ENCODE measurements around the gene CCDC78. TPM values are rescaled to one million over a fixed set of nuclear protein-coding genes. Genes with fewer than 3 reads are reported as not detected.

The CCDC78 gene
- total RNA-seq, 1 experiment from 2014 or later, result 20.2 TPM

DNA sequence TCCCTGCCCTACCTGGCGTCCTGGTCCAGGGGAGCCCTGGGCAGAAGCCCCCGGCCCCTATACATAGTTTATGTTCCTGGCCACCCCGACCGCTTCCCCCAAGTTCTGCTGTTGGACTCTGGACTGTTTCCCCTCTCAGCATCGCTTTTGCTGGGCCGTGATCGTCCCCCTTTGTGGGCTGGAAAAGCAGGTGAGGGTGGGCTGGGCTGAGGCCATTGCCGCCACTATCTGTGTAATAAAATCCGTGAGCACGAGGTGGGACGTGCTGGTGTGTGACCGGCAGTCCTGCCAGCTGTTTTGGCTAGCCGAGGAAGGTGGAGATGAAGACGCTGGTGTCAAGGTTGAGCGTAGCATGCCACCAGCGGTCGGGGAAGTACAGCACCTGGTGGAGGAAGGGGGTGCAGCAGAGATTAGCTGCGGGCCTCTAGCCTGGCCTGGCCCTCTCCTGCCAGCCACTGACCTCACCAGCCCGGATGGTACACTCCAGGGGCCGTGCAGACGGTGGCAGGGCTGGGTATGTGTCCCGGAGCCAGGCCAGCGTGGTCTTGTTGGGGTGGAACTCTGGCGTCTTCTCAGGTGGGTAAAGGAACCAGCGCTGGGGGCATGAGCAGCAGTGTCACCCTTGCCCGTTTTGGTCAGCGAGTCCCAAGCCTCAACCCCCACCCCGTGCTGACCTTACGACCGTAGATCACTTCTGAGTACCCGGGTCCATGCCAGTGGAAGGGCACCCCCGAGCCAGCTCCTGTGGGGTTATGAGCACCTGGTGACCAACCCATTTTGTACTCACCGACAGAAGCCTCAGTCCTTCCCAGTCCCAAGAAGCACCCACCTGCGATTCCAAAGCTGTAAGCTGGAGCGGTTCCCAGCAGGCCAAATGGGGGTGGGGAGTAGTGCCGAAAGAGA, 43.5 kb downstream of the CCDC78 start (continued):
- TF ChIP-seq ZNF532 (CRISPR knock-in tag; IDR thresholded peaks at IDR 0.05; ENCODE audit: borderline replicate concordance) (no peak), HMGA2 (CRISPR knock-in tag; IDR thresholded peaks at IDR 0.05) (no peak; the same call in 1 of the 2 replicates), CREB1 (CRISPR knock-in tag; IDR thresholded peaks at IDR 0.05) (no peak), OVOL2 (CRISPR knock-in tag; IDR thresholded peaks at IDR 0.05; ENCODE audit: borderline replicate concordance) (no peak), PRDM15 (CRISPR knock-in tag; IDR thresholded peaks at IDR 0.05) (0 out of 2 replicates have a peak, but pooled peaks have one; percentile 13), NR2C2 (CRISPR knock-in tag; IDR thresholded peaks at IDR 0.05) (no peak), GABPB1 (CRISPR knock-in tag; IDR thresholded peaks at IDR 0.05) (no peak), GTF2I (CRISPR knock-in tag; conservative IDR thresholded peaks at IDR 0.05) (no peak), NFATC4 (CRISPR knock-in tag; IDR thresholded peaks at IDR 0.05) (0 out of 2 replicates have a peak, but pooled peaks have one; percentile 58), ESRRA (CRISPR knock-in tag; IDR thresholded peaks at IDR 0.05; ENCODE audit: borderline replicate concordance) (0 out of 2 replicates have a peak, but pooled peaks have one; percentile 14), IRF2 (CRISPR knock-in tag; IDR thresholded peaks at IDR 0.05; ENCODE audit: borderline replicate concordance, low read depth) (no peak)
- TF ChIP-seq, protein P1, sequence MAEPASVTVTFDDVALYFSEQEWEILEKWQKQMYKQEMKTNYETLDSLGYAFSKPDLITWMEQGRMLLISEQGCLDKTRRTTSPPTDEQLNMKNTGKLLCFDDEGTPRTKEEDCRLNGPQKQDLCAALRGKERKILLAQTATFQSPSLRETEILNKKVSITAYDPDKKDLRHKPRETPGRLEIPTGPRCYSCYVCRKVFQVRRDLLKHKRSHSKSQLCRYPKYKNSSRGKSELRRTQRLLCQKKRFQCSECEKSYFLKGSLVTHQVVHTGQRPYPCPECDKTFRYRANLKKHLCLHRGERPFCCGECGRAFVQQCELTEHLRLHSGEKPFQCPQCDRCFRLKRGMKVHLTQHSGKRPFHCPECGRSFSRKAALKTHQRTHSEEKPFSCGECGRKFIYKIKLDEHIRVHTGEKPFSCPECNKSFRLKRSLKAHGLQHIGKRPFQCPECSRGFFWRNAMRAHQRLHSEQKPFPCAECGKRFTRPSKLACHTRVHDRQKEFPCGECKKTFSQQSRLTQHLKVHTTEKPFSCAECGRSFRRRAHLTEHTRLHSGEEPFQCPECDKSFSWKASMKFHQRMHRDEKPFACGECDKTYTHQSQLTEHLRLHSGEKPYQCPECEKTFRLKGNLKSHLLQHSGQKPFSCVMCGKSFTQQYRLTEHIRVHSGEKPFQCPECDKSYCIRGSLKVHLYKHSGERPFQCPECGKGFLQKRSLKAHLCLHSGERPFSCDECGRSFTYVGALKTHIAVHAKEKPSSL (CRISPR knock-in tag; conservative IDR thresholded peaks at IDR 0.05), result no peak
- TF ChIP-seq, protein P2, sequence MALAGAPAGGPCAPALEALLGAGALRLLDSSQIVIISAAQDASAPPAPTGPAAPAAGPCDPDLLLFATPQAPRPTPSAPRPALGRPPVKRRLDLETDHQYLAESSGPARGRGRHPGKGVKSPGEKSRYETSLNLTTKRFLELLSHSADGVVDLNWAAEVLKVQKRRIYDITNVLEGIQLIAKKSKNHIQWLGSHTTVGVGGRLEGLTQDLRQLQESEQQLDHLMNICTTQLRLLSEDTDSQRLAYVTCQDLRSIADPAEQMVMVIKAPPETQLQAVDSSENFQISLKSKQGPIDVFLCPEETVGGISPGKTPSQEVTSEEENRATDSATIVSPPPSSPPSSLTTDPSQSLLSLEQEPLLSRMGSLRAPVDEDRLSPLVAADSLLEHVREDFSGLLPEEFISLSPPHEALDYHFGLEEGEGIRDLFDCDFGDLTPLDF (CRISPR knock-in tag; IDR thresholded peaks at IDR 0.05), result 0 out of 2 replicates have a peak, but pooled peaks have one; percentile 34
- TF ChIP-seq, protein P3, sequence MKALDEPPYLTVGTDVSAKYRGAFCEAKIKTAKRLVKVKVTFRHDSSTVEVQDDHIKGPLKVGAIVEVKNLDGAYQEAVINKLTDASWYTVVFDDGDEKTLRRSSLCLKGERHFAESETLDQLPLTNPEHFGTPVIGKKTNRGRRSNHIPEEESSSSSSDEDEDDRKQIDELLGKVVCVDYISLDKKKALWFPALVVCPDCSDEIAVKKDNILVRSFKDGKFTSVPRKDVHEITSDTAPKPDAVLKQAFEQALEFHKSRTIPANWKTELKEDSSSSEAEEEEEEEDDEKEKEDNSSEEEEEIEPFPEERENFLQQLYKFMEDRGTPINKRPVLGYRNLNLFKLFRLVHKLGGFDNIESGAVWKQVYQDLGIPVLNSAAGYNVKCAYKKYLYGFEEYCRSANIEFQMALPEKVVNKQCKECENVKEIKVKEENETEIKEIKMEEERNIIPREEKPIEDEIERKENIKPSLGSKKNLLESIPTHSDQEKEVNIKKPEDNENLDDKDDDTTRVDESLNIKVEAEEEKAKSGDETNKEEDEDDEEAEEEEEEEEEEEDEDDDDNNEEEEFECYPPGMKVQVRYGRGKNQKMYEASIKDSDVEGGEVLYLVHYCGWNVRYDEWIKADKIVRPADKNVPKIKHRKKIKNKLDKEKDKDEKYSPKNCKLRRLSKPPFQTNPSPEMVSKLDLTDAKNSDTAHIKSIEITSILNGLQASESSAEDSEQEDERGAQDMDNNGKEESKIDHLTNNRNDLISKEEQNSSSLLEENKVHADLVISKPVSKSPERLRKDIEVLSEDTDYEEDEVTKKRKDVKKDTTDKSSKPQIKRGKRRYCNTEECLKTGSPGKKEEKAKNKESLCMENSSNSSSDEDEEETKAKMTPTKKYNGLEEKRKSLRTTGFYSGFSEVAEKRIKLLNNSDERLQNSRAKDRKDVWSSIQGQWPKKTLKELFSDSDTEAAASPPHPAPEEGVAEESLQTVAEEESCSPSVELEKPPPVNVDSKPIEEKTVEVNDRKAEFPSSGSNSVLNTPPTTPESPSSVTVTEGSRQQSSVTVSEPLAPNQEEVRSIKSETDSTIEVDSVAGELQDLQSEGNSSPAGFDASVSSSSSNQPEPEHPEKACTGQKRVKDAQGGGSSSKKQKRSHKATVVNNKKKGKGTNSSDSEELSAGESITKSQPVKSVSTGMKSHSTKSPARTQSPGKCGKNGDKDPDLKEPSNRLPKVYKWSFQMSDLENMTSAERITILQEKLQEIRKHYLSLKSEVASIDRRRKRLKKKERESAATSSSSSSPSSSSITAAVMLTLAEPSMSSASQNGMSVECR (CRISPR knock-in tag; IDR thresholded peaks at IDR 0.05; ENCODE audit: borderline replicate concordance), result no peak
- TF ChIP-seq, protein P4, sequence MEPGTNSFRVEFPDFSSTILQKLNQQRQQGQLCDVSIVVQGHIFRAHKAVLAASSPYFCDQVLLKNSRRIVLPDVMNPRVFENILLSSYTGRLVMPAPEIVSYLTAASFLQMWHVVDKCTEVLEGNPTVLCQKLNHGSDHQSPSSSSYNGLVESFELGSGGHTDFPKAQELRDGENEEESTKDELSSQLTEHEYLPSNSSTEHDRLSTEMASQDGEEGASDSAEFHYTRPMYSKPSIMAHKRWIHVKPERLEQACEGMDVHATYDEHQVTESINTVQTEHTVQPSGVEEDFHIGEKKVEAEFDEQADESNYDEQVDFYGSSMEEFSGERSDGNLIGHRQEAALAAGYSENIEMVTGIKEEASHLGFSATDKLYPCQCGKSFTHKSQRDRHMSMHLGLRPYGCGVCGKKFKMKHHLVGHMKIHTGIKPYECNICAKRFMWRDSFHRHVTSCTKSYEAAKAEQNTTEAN (CRISPR knock-in tag; IDR thresholded peaks at IDR 0.05), result no peak
- TF ChIP-seq, protein P5, sequence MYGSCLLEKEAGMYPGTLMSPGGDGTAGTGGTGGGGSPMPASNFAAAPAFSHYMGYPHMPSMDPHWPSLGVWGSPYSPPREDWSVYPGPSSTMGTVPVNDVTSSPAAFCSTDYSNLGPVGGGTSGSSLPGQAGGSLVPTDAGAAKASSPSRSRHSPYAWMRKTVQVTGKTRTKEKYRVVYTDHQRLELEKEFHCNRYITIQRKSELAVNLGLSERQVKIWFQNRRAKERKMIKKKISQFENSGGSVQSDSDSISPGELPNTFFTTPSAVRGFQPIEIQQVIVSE (CRISPR knock-in tag; IDR thresholded peaks at IDR 0.05; ENCODE audit: borderline replicate concordance), result no peak
- TF ChIP-seq, protein P6, sequence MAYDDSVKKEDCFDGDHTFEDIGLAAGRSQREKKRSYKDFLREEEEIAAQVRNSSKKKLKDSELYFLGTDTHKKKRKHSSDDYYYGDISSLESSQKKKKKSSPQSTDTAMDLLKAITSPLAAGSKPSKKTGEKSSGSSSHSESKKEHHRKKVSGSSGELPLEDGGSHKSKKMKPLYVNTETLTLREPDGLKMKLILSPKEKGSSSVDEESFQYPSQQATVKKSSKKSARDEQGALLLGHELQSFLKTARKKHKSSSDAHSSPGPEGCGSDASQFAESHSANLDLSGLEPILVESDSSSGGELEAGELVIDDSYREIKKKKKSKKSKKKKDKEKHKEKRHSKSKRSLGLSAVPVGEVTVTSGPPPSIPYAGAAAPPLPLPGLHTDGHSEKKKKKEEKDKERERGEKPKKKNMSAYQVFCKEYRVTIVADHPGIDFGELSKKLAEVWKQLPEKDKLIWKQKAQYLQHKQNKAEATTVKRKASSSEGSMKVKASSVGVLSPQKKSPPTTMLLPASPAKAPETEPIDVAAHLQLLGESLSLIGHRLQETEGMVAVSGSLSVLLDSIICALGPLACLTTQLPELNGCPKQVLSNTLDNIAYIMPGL (CRISPR knock-in tag; IDR thresholded peaks at IDR 0.05), result no peak

Data from WTC11 (cell line).